HS-27A (cell line): ENCODE measurements around the gene DENND1A.

ENCODE experiments used
- DNase-seq: peaks from one replicate; pipeline ENCODE4 v3.0.0-alpha.2; 2012; ENCODE audit warnings: low read depth, missing footprints

DENND1A gene

DNA sequence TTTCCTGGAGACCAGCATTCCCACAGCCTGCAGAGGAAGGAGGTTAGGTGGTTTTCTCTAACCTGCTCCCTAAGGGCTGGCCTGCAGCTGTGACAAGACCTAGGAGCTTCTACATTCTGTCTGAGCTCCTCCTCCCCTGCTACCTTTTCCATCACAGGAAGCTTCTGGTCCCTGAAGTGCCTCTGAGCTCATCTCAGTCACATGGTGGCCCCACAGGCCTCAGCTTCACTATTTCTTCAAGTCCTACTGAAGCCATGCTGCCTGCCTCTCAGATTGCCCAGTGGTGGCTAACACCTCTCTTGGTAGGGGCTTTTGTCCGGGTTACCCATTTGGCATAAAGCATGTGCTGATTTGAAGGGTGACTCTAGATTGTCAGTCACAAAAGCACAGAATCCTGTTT lies 314.5 kb downstream of the DENND1A start:
- no peak for DNase-seq

- no peak for DNase-seq
Measured at GRCh38 chr9:123614306-123615263, 315.3 kb downstream of the DENND1A start.

GRCh38 chr9:123611226-123611625 lies 318.7 kb downstream of the DENND1A start:
- DNase-seq: no peak

GRCh38 chr9:123609844-123610243 lies 320.1 kb downstream of the DENND1A start:
- DNase-seq: no peak

- DNase-seq: no peak
Measured at GRCh38 chr9:123608104-123608503, 321.8 kb downstream of the DENND1A start.

DNA sequence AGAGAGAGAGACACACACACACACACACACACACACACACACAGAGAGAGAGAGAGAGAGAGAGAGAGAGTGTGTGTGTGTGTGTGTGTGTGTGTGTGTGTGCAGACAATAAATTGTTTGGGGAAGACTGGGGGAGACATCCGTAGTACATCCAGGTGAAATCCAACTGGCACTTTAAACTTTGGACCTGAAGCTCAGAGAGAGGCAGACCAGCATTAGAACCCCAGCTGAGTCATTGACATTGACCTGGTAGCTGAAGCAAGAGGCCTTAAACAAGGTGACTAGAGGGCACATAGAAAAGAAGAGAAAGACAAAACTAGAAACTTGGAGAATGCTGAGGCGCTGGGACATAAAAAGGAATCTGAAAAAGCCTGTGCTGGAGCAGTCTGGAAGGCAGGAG lies 322.4 kb downstream of the DENND1A start:
- no peak for DNase-seq

- DNase-seq: no peak
Measured at GRCh38 chr9:123606141-123606540, 323.8 kb downstream of the DENND1A start.

- no peak for DNase-seq
Measured at GRCh38 chr9:123605286-123605685, 324.6 kb downstream of the DENND1A start.

DNA sequence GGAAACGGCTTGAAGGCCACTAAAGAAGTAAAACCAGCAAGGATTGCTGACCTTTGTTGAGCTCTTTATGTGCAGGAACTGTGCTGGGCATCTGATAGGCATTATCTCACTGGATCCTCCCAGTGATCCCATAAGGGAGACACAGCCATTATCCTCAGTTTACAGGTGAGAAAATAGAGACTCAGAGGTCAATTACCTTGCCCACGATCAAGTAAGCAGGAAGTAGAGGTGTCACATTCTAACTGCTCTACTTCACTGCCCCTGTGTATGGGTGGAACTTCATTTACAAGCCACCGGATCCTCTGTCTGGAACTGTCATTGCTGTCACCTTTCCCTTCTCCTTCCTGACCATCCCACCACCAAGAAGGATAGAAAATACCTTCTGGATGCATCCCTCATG lies 325.1 kb downstream of the DENND1A start:
- no peak for DNase-seq

DNA sequence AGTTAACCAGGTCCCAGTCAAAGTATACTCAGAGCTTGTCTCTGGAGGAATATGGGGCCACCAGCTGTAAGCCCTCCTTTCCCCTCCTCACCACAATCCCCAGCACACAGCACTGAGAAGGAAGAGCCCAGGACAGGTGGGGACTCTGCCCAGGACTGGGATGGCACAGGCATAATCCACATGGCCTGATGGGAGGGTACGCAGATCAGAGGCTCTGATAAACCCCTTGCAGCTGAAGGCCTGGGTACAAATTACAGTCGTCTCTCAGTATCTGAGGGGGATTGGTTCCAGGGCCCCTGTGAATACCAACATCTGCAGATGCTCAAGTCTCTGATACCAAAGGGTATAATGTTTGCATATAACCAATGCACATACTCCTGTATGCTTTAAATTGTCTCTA lies 328.1 kb downstream of the DENND1A start:
- no peak for DNase-seq

GRCh38 chr9:123599781-123600180 lies 330.1 kb downstream of the DENND1A start:
- no peak for DNase-seq

- DNase-seq: no peak
Measured at GRCh38 chr9:123597876-123598556, 331.9 kb downstream of the DENND1A start.

GRCh38 chr9:123597048-123597447 lies 332.9 kb downstream of the DENND1A start:
- no peak for DNase-seq

DNA sequence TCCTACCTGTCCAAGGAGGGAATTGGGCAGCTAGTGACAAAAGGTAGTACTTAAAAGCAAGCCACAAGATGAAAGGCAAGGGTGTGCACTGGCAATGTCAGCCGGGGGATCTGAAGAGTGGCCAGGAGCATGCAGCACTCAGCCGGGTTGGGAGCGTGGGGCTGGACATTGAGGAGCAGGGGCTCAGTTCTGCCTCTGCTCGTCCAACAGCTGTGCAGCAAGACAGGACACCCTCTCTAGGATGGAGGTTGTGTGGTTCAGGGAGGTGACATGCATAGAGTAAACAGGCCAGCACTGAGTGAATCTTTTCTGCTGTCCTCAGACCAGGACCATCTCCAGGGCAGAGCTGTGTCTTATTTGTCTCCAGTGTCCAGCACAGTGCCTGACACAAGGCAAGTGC lies 338.6 kb downstream of the DENND1A start:
- no peak for DNase-seq

DNA sequence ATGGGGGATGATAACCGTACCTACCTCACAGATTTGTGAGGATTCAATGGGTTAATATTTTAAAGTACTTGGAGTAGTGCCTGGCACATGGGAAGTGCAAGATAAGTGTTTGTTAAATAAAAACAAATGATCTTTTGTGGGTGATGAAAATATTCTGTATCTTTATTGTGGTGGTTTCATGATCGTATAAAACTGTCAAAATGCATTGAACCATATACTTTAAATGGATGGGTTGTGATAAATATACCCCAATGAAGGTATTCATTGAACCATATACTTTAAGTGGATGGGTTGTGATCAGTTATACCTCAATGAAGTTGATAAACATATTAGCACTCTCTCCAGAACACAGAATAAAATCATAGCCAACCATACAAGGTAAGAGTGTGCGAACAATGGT lies 339.4 kb downstream of the DENND1A start:
- no peak for DNase-seq

- no peak for DNase-seq
Measured at GRCh38 chr9:123589361-123590239, 340.3 kb downstream of the DENND1A start.

DNA sequence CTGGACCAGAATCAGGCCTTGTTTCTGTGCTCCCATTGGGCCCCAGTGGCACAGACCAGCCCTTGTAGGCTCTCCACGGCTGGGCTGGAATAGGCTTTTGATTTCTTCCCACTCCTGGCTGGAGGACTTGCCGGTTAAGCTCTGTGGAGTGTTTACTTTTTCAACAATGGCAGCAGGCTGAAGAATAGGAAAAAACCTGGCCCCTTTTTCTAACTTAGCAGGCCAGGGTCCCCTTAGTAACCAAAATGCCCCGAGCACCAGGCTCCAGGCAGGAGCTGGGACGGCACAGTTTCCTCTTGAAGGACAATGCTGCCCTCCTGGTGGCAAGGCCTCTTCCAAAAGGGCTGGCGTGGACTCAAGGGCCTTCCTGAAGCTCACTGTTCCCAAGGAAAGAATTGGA lies 343.7 kb downstream of the DENND1A start:
- no peak for DNase-seq

GRCh38 chr9:123584202-123585176 lies 345.4 kb downstream of the DENND1A start:
- no peak for DNase-seq

DNA sequence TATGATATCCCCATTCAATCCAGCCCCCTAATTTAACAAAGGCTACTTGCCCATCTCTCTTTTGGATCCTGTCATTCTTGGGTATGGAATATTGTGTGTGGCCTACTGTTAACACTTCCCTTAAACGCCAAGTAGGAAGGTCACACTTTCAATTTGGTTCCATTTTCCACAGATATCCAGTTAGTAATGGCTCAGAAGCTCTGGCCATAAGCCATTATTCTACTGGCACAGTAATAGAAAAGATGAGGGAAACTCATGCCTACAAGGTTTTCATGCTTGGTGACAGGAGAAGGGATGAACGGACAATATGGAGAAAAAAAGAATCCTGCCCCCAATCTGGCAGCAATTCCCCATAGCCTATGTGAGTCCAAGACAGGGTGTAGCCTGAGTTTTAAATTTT lies 346.3 kb downstream of the DENND1A start:
- no peak for DNase-seq

DNA sequence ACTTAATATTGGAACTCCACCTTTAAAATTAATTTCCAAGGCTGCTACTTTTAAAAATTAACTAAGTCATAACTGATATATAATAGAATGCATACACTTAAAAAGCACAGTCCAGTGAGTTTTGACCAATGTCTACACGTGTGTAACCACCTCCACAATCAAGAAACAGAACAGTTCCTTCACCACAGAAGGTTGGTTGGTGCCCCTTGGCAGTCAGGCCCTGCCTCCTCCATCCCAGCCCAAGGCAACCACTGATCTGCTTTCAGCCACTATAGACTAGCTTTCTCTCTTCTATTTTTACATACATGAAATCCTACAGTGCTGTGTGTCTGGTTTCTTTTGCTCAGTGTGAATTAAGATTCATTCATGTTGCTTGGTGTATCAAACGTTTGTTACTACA lies 358.7 kb downstream of the DENND1A start:
- no peak for DNase-seq
